Activated naive CD8-positive, alpha-beta T cell treated with anti-CD3 and anti-CD28 coated beads, Interleukin-2, amount 50 U/mL, for 24 hours (primary cell): ENCODE measurements around the gene SORBS1.
A peak's percentile ranks its signal among the peaks of the same experiment; 100 is the strongest.

ENCODE experiments used
- ATAC-seq: fragments of 150-1000 bp; cut with Tn5 transposase; one replicate; pipeline ENCODE4 v1.10.0; 2021
- DNase-seq: peaks from one replicate; pipeline ENCODE4 v3.0.0; 2021
- H3K27ac Mint-ChIP-seq: one replicate; pipeline ENCODE4 v1.8.0; 2021; ENCODE audit warnings: mild to moderate bottlenecking, mixed read lengths
- H3K27me3 Mint-ChIP-seq: one replicate; pipeline ENCODE4 v1.8.0; 2021; ENCODE audit warnings: mixed read lengths
- H3K36me3 Mint-ChIP-seq: one replicate; pipeline ENCODE4 v1.8.0; 2021; ENCODE audit warnings: low read depth, mixed read lengths
- H3K4me1 Mint-ChIP-seq: one replicate; pipeline ENCODE4 v1.8.0; 2021; ENCODE audit warnings: mixed read lengths
- H3K4me3 Mint-ChIP-seq: one replicate; pipeline ENCODE4 v1.8.0; 2021; ENCODE audit warnings: mild to moderate bottlenecking, moderate library complexity, mixed read lengths
- H3K9me3 Mint-ChIP-seq: one replicate; pipeline ENCODE4 v1.8.0; 2021; ENCODE audit warnings: mixed read lengths

Gene SORBS1

GRCh38 chr10:95289921-95290421 lies 271.2 kb downstream of the SORBS1 start:
- Mint-ChIP-seq H3K9me3 (no peaks in the 10 kb centered on the region), H3K4me1 (peaks cover 24% of the 10 kb centered on the region), H3K4me3 (peak overlapping the region; percentile 70), H3K36me3 (no peaks in the 10 kb centered on the region), H3K27me3 (peaks cover 47% of the 10 kb centered on the region), H3K27ac (no peak overlapping the region)
- ATAC-seq (no peak), DNase-seq (no peak)

GRCh38 chr10:95289003-95289920 lies 271.9 kb downstream of the SORBS1 start:
- ATAC-seq (no peak), DNase-seq (no peak)

GRCh38 chr10:95288303-95288702 lies 272.9 kb downstream of the SORBS1 start:
- Mint-ChIP-seq H3K27me3 (peaks cover 36% of the 10 kb centered on the region), H3K4me1 (peaks cover 18% of the 10 kb centered on the region), H3K9me3 (no peaks in the 10 kb centered on the region), H3K4me3 (no peak overlapping the region), H3K27ac (no peak overlapping the region), H3K36me3 (no peaks in the 10 kb centered on the region)
- ATAC-seq (no peak), DNase-seq (no peak)

More at GRCh38 chr10:95289003-95289920, 271.9 kb downstream of the SORBS1 start:
- Mint-ChIP-seq H3K36me3 (no peaks in the 10 kb centered on the region), H3K9me3 (no peaks in the 10 kb centered on the region), H3K4me3 (peak overlapping the region; percentile 70), H3K4me1 (peaks cover 18% of the 10 kb centered on the region), H3K27ac (no peak overlapping the region), H3K27me3 (peaks cover 43% of the 10 kb centered on the region)

GRCh38 chr10:95287281-95287680 lies 273.9 kb downstream of the SORBS1 start:
- Mint-ChIP-seq H3K4me3 (no peak overlapping the region), H3K4me1 (peaks cover 18% of the 10 kb centered on the region), H3K36me3 (no peaks in the 10 kb centered on the region), H3K9me3 (no peaks in the 10 kb centered on the region), H3K27ac (no peak overlapping the region), H3K27me3 (peaks cover 28% of the 10 kb centered on the region)
- ATAC-seq (no peak), DNase-seq (no peak)

GRCh38 chr10:95286707-95287106 lies 274.5 kb downstream of the SORBS1 start:
- Mint-ChIP-seq H3K36me3 (no peaks in the 10 kb centered on the region), H3K9me3 (no peaks in the 10 kb centered on the region), H3K27me3 (peaks cover 22% of the 10 kb centered on the region), H3K4me3 (no peak overlapping the region), H3K27ac (no peak overlapping the region), H3K4me1 (peaks cover 15% of the 10 kb centered on the region)
- no peak for ATAC-seq
- DNase-seq, result no peak

- ATAC-seq (no peak), DNase-seq (no peak)
- Mint-ChIP-seq H3K27ac (no peak overlapping the region), H3K9me3 (no peaks in the 10 kb centered on the region), H3K4me1 (peaks cover 9% of the 10 kb centered on the region), H3K4me3 (no peak overlapping the region), H3K36me3 (no peaks in the 10 kb centered on the region), H3K27me3 (peaks cover 15% of the 10 kb centered on the region)
Measured at GRCh38 chr10:95285556-95285955, 275.6 kb downstream of the SORBS1 start.

GRCh38 chr10:95284807-95285206 lies 276.4 kb downstream of the SORBS1 start:
- H3K27me3 Mint-ChIP-seq, result peaks cover 10% of the 10 kb centered on the region
- no peaks in the 10 kb centered on the region for H3K36me3 Mint-ChIP-seq
- no peak for DNase-seq
- H3K9me3 Mint-ChIP-seq, result no peaks in the 10 kb centered on the region
- peaks cover 5% of the 10 kb centered on the region for H3K4me1 Mint-ChIP-seq
- H3K27ac Mint-ChIP-seq, result no peak overlapping the region
- no peak for ATAC-seq
- H3K4me3 Mint-ChIP-seq, result no peak overlapping the region

- no peaks in the 10 kb centered on the region for H3K9me3 Mint-ChIP-seq
- no peak for ATAC-seq
- no peak overlapping the region for H3K27ac Mint-ChIP-seq
- no peaks in the 10 kb centered on the region for H3K36me3 Mint-ChIP-seq
- DNase-seq, result no peak
- H3K27me3 Mint-ChIP-seq, result no peaks in the 10 kb centered on the region
- no peak overlapping the region for H3K4me3 Mint-ChIP-seq
- H3K4me1 Mint-ChIP-seq, result peaks cover 1% of the 10 kb centered on the region
Measured at GRCh38 chr10:95282107-95282506, 279.1 kb downstream of the SORBS1 start.

- ATAC-seq (no peak), DNase-seq (no peak)
- no peak overlapping the region for H3K27ac Mint-ChIP-seq
- no peaks in the 10 kb centered on the region for H3K27me3 Mint-ChIP-seq
- H3K4me3 Mint-ChIP-seq, result no peak overlapping the region
- H3K36me3 Mint-ChIP-seq, result no peaks in the 10 kb centered on the region
- peaks cover 1% of the 10 kb centered on the region for H3K4me1 Mint-ChIP-seq
- H3K9me3 Mint-ChIP-seq, result no peaks in the 10 kb centered on the region
Measured at GRCh38 chr10:95281206-95281605, 280.0 kb downstream of the SORBS1 start.

GRCh38 chr10:95280637-95281036 lies 280.5 kb downstream of the SORBS1 start:
- H3K27me3 Mint-ChIP-seq, result no peaks in the 10 kb centered on the region
- H3K9me3 Mint-ChIP-seq, result no peaks in the 10 kb centered on the region
- peaks cover 1% of the 10 kb centered on the region for H3K4me1 Mint-ChIP-seq
- H3K36me3 Mint-ChIP-seq, result no peaks in the 10 kb centered on the region
- no peak overlapping the region for H3K4me3 Mint-ChIP-seq
- no peak for DNase-seq
- no peak overlapping the region for H3K27ac Mint-ChIP-seq
- no peak for ATAC-seq

- Mint-ChIP-seq H3K36me3 (no peaks in the 10 kb centered on the region), H3K4me3 (no peak overlapping the region)
Measured at GRCh38 chr10:95279042-95279820, 281.9 kb downstream of the SORBS1 start.

GRCh38 chr10:95278061-95278988 lies 282.8 kb downstream of the SORBS1 start:
- ATAC-seq (no peak), DNase-seq (no peak)
- Mint-ChIP-seq H3K27me3 (no peaks in the 10 kb centered on the region), H3K4me3 (no peak overlapping the region), H3K4me1 (peaks cover 1% of the 10 kb centered on the region), H3K36me3 (no peaks in the 10 kb centered on the region), H3K27ac (no peak overlapping the region), H3K9me3 (no peaks in the 10 kb centered on the region)

More at GRCh38 chr10:95279042-95279820, 281.9 kb downstream of the SORBS1 start:
- no peak overlapping the region for H3K27ac Mint-ChIP-seq
- ATAC-seq (no peak), DNase-seq (no peak)
- no peaks in the 10 kb centered on the region for H3K9me3 Mint-ChIP-seq
- H3K4me1 Mint-ChIP-seq, result peaks cover 1% of the 10 kb centered on the region
- no peaks in the 10 kb centered on the region for H3K27me3 Mint-ChIP-seq

GRCh38 chr10:95277614-95278013 lies 283.6 kb downstream of the SORBS1 start:
- H3K27ac Mint-ChIP-seq, result no peak overlapping the region
- H3K4me1 Mint-ChIP-seq, result peaks cover 1% of the 10 kb centered on the region
- H3K9me3 Mint-ChIP-seq, result no peaks in the 10 kb centered on the region
- ATAC-seq (no peak), DNase-seq (no peak)
- H3K27me3 Mint-ChIP-seq, result no peaks in the 10 kb centered on the region
- no peak overlapping the region for H3K4me3 Mint-ChIP-seq
- no peaks in the 10 kb centered on the region for H3K36me3 Mint-ChIP-seq

GRCh38 chr10:95277201-95277570 lies 284.0 kb downstream of the SORBS1 start:
- H3K9me3 Mint-ChIP-seq, result no peaks in the 10 kb centered on the region
- DNase-seq (no peak), ATAC-seq (no peak)
- H3K4me3 Mint-ChIP-seq, result no peak overlapping the region
- no peaks in the 10 kb centered on the region for H3K36me3 Mint-ChIP-seq
- peaks cover 1% of the 10 kb centered on the region for H3K4me1 Mint-ChIP-seq
- no peaks in the 10 kb centered on the region for H3K27me3 Mint-ChIP-seq
- H3K27ac Mint-ChIP-seq, result no peak overlapping the region
